Bronchial epithelial cell (primary cell): Measurements from ENCODE around the gene FARS2. TPM values are rescaled to one million over a fixed set of nuclear protein-coding genes. Genes with fewer than 3 reads are reported as not detected.

Experiments used
- DNase-seq: peaks from one replicate; pipeline ENCODE4 v3.0.0-alpha.2; 2010; ENCODE audit warnings: low read depth
- FAIRE-seq: peaks from 2 replicates; lab custom pipeline; 2011; peaks lifted over from hg19 to GRCh38; lab: Jason Lieb, UNC
- H3K27me3 ChIP-seq: 2 replicates; pipeline ENCODE4 v1.5.1; 2011; ENCODE audit warnings: low read length; ENCODE audit not compliant: control insufficient read depth, insufficient read depth
- H3K36me3 ChIP-seq: 2 replicates; pipeline ENCODE4 v1.5.1; 2011; ENCODE audit warnings: low read length; ENCODE audit not compliant: control insufficient read depth, insufficient read depth
- H3K4me3 ChIP-seq: 2 replicates; pipeline ENCODE4 v1.5.1; 2011; ENCODE audit warnings: mild to moderate bottlenecking, low read depth, low read length, control low read depth
- total RNA-seq: library from RNA; depleted of rRNA; stranded (reverse); fragments of >200 nt; gene quantifications from 2 replicates; pipeline ENCODE4 v1.2.1, GENCODE V29; 2014
- TF ChIP-seq, protein P1 (sequence below): IDR thresholded peaks from 2 replicates; pipeline ENCODE4 v1.5.1; 2011; ENCODE audit warnings: mild to moderate bottlenecking, moderate library complexity, low read length, control low read depth, inconsistent platforms; ENCODE audit not compliant: insufficient read depth, severe bottlenecking

Gene FARS2
- total RNA-seq, 1 donor from 2014 or later: 27.4 TPM

- TF ChIP-seq, protein P1, sequence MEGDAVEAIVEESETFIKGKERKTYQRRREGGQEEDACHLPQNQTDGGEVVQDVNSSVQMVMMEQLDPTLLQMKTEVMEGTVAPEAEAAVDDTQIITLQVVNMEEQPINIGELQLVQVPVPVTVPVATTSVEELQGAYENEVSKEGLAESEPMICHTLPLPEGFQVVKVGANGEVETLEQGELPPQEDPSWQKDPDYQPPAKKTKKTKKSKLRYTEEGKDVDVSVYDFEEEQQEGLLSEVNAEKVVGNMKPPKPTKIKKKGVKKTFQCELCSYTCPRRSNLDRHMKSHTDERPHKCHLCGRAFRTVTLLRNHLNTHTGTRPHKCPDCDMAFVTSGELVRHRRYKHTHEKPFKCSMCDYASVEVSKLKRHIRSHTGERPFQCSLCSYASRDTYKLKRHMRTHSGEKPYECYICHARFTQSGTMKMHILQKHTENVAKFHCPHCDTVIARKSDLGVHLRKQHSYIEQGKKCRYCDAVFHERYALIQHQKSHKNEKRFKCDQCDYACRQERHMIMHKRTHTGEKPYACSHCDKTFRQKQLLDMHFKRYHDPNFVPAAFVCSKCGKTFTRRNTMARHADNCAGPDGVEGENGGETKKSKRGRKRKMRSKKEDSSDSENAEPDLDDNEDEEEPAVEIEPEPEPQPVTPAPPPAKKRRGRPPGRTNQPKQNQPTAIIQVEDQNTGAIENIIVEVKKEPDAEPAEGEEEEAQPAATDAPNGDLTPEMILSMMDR: no peak
- Histone ChIP-seq H3K36me3 (peaks cover 3% of the 10 kb centered on the region), H3K4me3 (no peak overlapping the region), H3K27me3 (no peaks in the 10 kb centered on the region)
- no peak for FAIRE-seq
- DNase-seq: no peak
These were observed 10.9 kb upstream of the FARS2 start for GRCh38 chr6:5250451-5250850.

GRCh38 chr6:5250911-5251310 lies 10.4 kb upstream of the FARS2 start:
- Histone ChIP-seq H3K36me3 (peaks cover 3% of the 10 kb centered on the region), H3K27me3 (no peaks in the 10 kb centered on the region), H3K4me3 (no peak overlapping the region)
- DNase-seq (no peak), FAIRE-seq (no peak)
- TF ChIP-seq, protein P1: no peak

GRCh38 chr6:5256952-5257351 lies 4.4 kb upstream of the FARS2 start:
- FAIRE-seq (no peak), DNase-seq (no peak)
- TF ChIP-seq, protein P1: no peak
- peaks cover 3% of the 10 kb centered on the region for H3K36me3 ChIP-seq
- no peak overlapping the region for H3K4me3 ChIP-seq
- H3K27me3 ChIP-seq: no peaks in the 10 kb centered on the region

DNA sequence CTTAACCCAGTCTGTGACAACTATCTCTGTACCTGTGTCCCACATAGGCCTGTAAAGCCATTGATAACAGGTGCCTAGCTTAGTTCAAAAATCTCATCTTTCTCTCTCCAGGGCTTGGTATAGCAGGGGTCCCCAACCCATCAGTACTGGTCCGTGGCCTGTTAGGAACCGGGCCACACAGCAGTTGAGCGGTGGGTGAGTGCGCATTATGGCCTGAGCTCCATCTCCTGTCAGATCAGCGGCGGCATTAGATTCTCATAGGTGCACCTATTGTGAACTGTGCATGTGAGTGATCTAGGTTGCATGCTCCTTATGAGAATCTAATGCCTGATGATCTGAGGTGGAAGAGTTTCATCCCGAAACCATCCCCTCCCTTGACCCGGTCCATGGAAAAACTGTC lies 3.9 kb upstream of the FARS2 start:
- no peak overlapping the region for H3K4me3 ChIP-seq
- no peak for FAIRE-seq
- peaks cover 3% of the 10 kb centered on the region for H3K36me3 ChIP-seq
- TF ChIP-seq, protein P1: no peak
- no peaks in the 10 kb centered on the region for H3K27me3 ChIP-seq
- DNase-seq: no peak

DNA sequence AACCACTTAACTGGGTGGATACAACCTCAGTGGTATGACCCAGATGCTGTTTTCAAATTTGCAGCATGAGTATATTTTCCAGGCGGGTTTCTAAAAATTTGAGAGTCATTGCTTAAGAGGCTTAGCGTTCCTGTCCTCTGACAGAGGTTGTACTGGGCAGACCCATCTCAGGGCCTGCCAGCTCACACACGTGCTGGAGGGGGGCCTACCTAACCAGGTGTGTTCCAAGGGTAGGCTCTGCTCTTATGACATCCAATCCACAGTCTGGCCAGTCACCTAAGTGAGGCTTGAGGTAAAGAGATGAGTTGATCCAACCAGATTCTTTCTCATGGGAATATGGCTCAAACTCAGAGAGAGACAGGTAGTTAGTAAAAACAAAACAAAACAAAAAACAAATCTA lies 1.9 kb upstream of the FARS2 start:
- no peak overlapping the region for H3K4me3 ChIP-seq
- no peak for FAIRE-seq

More for the DNA sequence above, 1.9 kb upstream of the FARS2 start:
- Histone ChIP-seq H3K36me3 (no peaks in the 10 kb centered on the region), H3K27me3 (no peaks in the 10 kb centered on the region)
- TF ChIP-seq, protein P1: no peak
- no peak for DNase-seq
